H1 (cell line): ENCODE measurements around the gene HBS1L.

Experiments
- CBX8 ChIP-seq: fragments of 300-800, 300-1000 bp; sonication (generic); IDR thresholded peaks from 2 replicates; pipeline ENCODE4 v1.7.1; 2016; ENCODE audit warnings: low read depth, low read length, borderline replicate concordance
- EP300 ChIP-seq, 2 experiments: IDR thresholded peaks; 1 replicate in 1 of 2; 2 replicates in 1 of 2; pipeline ENCODE4 v1.6.1; 2011 to 2012; ENCODE audit warnings: low read depth in 2 of 2, low read length in 2 of 2, mild to moderate bottlenecking in 2 of 2, borderline replicate concordance in 1 of 2, inconsistent platforms in 1 of 2, moderate library complexity in 1 of 2
- EZH2 ChIP-seq: fragments of 200-600 bp; sonication (generic); IDR thresholded peaks from 2 replicates; pipeline ENCODE4 v1.7.1; 2012; ENCODE audit warnings: low read depth, mild to moderate bottlenecking, moderate library complexity, low read length, inconsistent platforms; ENCODE audit not compliant: severe bottlenecking
- GABPA ChIP-seq: IDR thresholded peaks from 2 replicates; pipeline ENCODE4 v1.6.1; 2011; ENCODE audit warnings: mild to moderate bottlenecking, low read length, moderate library complexity, borderline replicate concordance; ENCODE audit not compliant: insufficient read depth
- KDM1A ChIP-seq: fragments of 200-600, 300-600 bp; sonication (generic); IDR thresholded peaks from 2 replicates; pipeline ENCODE4 v1.7.1; 2016; ENCODE audit warnings: mild to moderate bottlenecking, low read length, borderline replicate concordance
- MAX ChIP-seq: IDR thresholded peaks from 2 replicates; pipeline ENCODE4 v1.6.1; 2012; ENCODE audit warnings: inconsistent platforms
- NRF1 ChIP-seq: IDR thresholded peaks from 2 replicates; pipeline ENCODE4 v1.6.1; 2011; ENCODE audit warnings: mild to moderate bottlenecking, low read depth, low read length, improper control_type of control experiment
- POLR2A ChIP-seq, 2 experiments: IDR thresholded peaks; 1 replicate in 1 of 2; 2 replicates in 1 of 2; pipeline ENCODE4 v1.6.1; 2011; ENCODE audit warnings: low read depth in 2 of 2, low read length in 2 of 2, mild to moderate bottlenecking in 2 of 2; ENCODE audit errors: control extremely low read depth in 1 of 2
- RNF2 ChIP-seq: fragments of 200-900, 300-1000 bp; sonication (generic); IDR thresholded peaks from 2 replicates; pipeline ENCODE4 v1.7.1; 2016; ENCODE audit warnings: borderline replicate concordance, low read depth, mild to moderate bottlenecking, antibody characterized with exemption, low read length; ENCODE audit not compliant: poor library complexity, severe bottlenecking; ENCODE audit errors: missing control alignments
- SIN3A ChIP-seq, 2 experiments: IDR thresholded peaks in 1 of 2; conservative IDR thresholded peaks in 1 of 2; 2 replicates each; pipeline ENCODE4 v1.6.1; 2011 to 2012; ENCODE audit warnings: low read length in 2 of 2, improper control_type of control experiment in 1 of 2, low read depth in 1 of 2, mild to moderate bottlenecking in 1 of 2
- SP2 ChIP-seq: IDR thresholded peaks from 2 replicates; pipeline ENCODE4 v1.6.1; 2012; ENCODE audit warnings: mild to moderate bottlenecking, low read length, inconsistent platforms
- SRF ChIP-seq: IDR thresholded peaks from 2 replicates; pipeline ENCODE4 v1.6.1; 2011; ENCODE audit warnings: mild to moderate bottlenecking, low read depth, low read length, moderate library complexity
- TAF1 ChIP-seq: IDR thresholded peaks from 2 replicates; pipeline ENCODE4 v1.6.1; 2011; ENCODE audit warnings: mild to moderate bottlenecking, low read depth, low read length
- TF ChIP-seq, protein P1 (sequence below), 3 experiments: IDR thresholded peaks; 1 replicate in 2 of 3; 2 replicates in 1 of 3; pipeline versions ENCODE4 v1.5.1 to v1.6.1; 2011; ENCODE audit warnings: low read length in 3 of 3, mild to moderate bottlenecking in 3 of 3, inconsistent platforms in 2 of 3, low read depth in 1 of 3, moderate library complexity in 1 of 3; ENCODE audit not compliant: insufficient read depth in 1 of 3; ENCODE audit errors: control extremely low read depth in 1 of 3

GRCh38 chr6:134967711-134968110 lies 86.9 kb downstream of the HBS1L start:
- TF ChIP-seq TAF1, result no peak
- TF ChIP-seq POLR2A (IDR thresholded peaks at IDR 0.05; ENCODE audit: control extremely low read depth in 1 of 2, low read depth in 2 of 2, low read length in 2 of 2), result no peak
- TF ChIP-seq SP2, result no peak
- TF ChIP-seq, protein P1, sequence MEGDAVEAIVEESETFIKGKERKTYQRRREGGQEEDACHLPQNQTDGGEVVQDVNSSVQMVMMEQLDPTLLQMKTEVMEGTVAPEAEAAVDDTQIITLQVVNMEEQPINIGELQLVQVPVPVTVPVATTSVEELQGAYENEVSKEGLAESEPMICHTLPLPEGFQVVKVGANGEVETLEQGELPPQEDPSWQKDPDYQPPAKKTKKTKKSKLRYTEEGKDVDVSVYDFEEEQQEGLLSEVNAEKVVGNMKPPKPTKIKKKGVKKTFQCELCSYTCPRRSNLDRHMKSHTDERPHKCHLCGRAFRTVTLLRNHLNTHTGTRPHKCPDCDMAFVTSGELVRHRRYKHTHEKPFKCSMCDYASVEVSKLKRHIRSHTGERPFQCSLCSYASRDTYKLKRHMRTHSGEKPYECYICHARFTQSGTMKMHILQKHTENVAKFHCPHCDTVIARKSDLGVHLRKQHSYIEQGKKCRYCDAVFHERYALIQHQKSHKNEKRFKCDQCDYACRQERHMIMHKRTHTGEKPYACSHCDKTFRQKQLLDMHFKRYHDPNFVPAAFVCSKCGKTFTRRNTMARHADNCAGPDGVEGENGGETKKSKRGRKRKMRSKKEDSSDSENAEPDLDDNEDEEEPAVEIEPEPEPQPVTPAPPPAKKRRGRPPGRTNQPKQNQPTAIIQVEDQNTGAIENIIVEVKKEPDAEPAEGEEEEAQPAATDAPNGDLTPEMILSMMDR (IDR thresholded peaks at IDR 0.05; ENCODE audit: control extremely low read depth in 1 of 3, insufficient read depth in 1 of 3, low read depth in 1 of 3, low read length in 3 of 3), result no peak
- TF ChIP-seq SRF, result no peak
- TF ChIP-seq EP300 (IDR thresholded peaks at IDR 0.05; ENCODE audit: borderline replicate concordance in 1 of 2, low read depth in 2 of 2, low read length in 2 of 2), result no peak
- no peak for TF ChIP-seq MAX
- no peak for TF ChIP-seq CBX8
- TF ChIP-seq RNF2, result no peak
- TF ChIP-seq EZH2, result no peak
- TF ChIP-seq NRF1, result no peak
- no peak for TF ChIP-seq GABPA
- TF ChIP-seq SIN3A (conservative IDR thresholded peaks at IDR 0.05 in 1 of 2, IDR thresholded peaks at IDR 0.05 in 1 of 2; ENCODE audit: low read depth in 1 of 2, low read length in 2 of 2), result no peak
- TF ChIP-seq KDM1A, result no peak
